Measurements from ENCODE around the gene LRRC8E. TPM values are rescaled to one million over a fixed set of nuclear protein-coding genes. Genes with fewer than 3 reads are reported as not detected.

The LRRC8E gene
- polyA plus RNA-seq, 1 donor from 2014 or later, result not detected

- peak within 1 kb of the TSS; percentile 90 to 94 (median 94) for H3K27ac Mint-ChIP-seq
- H3K36me3 Mint-ChIP-seq, result peaks cover 2% of the 10 kb centered on the region
- H3K9me3 Mint-ChIP-seq, result peaks cover 0 to 2% (median 0%) of the 10 kb centered on the region in 3 donors
- peak within 1 kb of the TSS; percentile 82 to 96 (median 94) for H3K4me3 Mint-ChIP-seq
- peaks cover 25% of the 10 kb centered on the region for H3K27me3 Mint-ChIP-seq
- H3K4me1 Mint-ChIP-seq, result peaks cover 14 to 24% (median 15%) of the 10 kb centered on the region in 3 donors
Measured at GRCh38 chr19:7919610-7920518, 31.6 kb downstream of the LRRC8E start, which contains the start of gene SNAPC2. TSS of gene SNAPC2 (plus strand) at chr19:7920338. CDS start at chr19:7920367, 29 bp downstream.

- peaks cover 13 to 21% (median 15%) of the 10 kb centered on the region in 3 donors for H3K4me1 Mint-ChIP-seq
- no peaks in the 10 kb centered on the region for H3K36me3 Mint-ChIP-seq
Measured at GRCh38 chr19:7920519-7921301, 32.4 kb downstream of the LRRC8E start.

GRCh38 chr19:7921302-7921966 lies 33.1 kb downstream of the LRRC8E start:
- H3K9me3 Mint-ChIP-seq, result peaks cover 0 to 2% (median 0%) of the 10 kb centered on the region in 3 donors
- H3K4me1 Mint-ChIP-seq, result peaks cover 11 to 18% (median 15%) of the 10 kb centered on the region in 3 donors
- H3K4me3 Mint-ChIP-seq, result peak overlapping the region; percentile 82 to 96 (median 94)
- H3K27me3 Mint-ChIP-seq, result peaks cover 14% of the 10 kb centered on the region
- peak overlapping the region; percentile 90 to 94 (median 91) for H3K27ac Mint-ChIP-seq
- no peaks in the 10 kb centered on the region for H3K36me3 Mint-ChIP-seq

More at GRCh38 chr19:7920519-7921301, 32.4 kb downstream of the LRRC8E start:
- H3K27me3 Mint-ChIP-seq, result peaks cover 16% of the 10 kb centered on the region
- H3K27ac Mint-ChIP-seq, result peak overlapping the region; percentile 90 to 94 (median 91)
- H3K9me3 Mint-ChIP-seq, result peaks cover 0 to 2% (median 0%) of the 10 kb centered on the region in 3 donors
- H3K4me3 Mint-ChIP-seq, result peak overlapping the region; percentile 82 to 96 (median 94)

- peak overlapping the region in 1 of 3 donors; percentile 90 for H3K27ac Mint-ChIP-seq
- H3K4me1 Mint-ChIP-seq, result peaks cover 11 to 18% (median 15%) of the 10 kb centered on the region in 3 donors
- H3K27me3 Mint-ChIP-seq, result peaks cover 14% of the 10 kb centered on the region
- H3K4me3 Mint-ChIP-seq, result peak overlapping the region in 3 of 4 donors; percentile 47 to 58 (median 54)
- H3K36me3 Mint-ChIP-seq, result no peaks in the 10 kb centered on the region
- peaks cover 0 to 2% (median 0%) of the 10 kb centered on the region in 3 donors for H3K9me3 Mint-ChIP-seq
Measured at GRCh38 chr19:7921967-7922835, 33.9 kb downstream of the LRRC8E start.

GRCh38 chr19:7922836-7923195 lies 34.5 kb downstream of the LRRC8E start:
- H3K36me3 Mint-ChIP-seq, result no peaks in the 10 kb centered on the region
- peaks cover 0 to 2% (median 0%) of the 10 kb centered on the region in 3 donors for H3K9me3 Mint-ChIP-seq
- peaks cover 11 to 17% (median 15%) of the 10 kb centered on the region in 3 donors for H3K4me1 Mint-ChIP-seq
- H3K4me3 Mint-ChIP-seq, result peak overlapping the region in 1 of 4 donors; percentile 38
- H3K27ac Mint-ChIP-seq, result no peak overlapping the region
- peaks cover 14% of the 10 kb centered on the region for H3K27me3 Mint-ChIP-seq

GRCh38 chr19:7923295-7924191 lies 35.2 kb downstream of the LRRC8E start:
- peak overlapping the region in 1 of 4 donors; percentile 38 for H3K4me3 Mint-ChIP-seq
- peaks cover 7% of the 10 kb centered on the region for H3K27me3 Mint-ChIP-seq
- peaks cover 0 to 2% (median 0%) of the 10 kb centered on the region in 3 donors for H3K9me3 Mint-ChIP-seq
- H3K36me3 Mint-ChIP-seq, result peaks cover 4% of the 10 kb centered on the region
- H3K4me1 Mint-ChIP-seq, result peaks cover 11 to 15% (median 12%) of the 10 kb centered on the region in 3 donors
- H3K27ac Mint-ChIP-seq, result peak overlapping the region in 1 of 3 donors; percentile 64

GRCh38 chr19:7924241-7924640 lies 35.9 kb downstream of the LRRC8E start:
- H3K4me1 Mint-ChIP-seq, result peaks cover 11 to 16% (median 12%) of the 10 kb centered on the region in 3 donors
- peak overlapping the region; percentile 10 to 74 (median 40) for H3K4me3 Mint-ChIP-seq
- peak overlapping the region in 1 of 3 donors; percentile 64 for H3K27ac Mint-ChIP-seq
- peaks cover 4% of the 10 kb centered on the region for H3K36me3 Mint-ChIP-seq
- peaks cover 7% of the 10 kb centered on the region for H3K27me3 Mint-ChIP-seq
- H3K9me3 Mint-ChIP-seq, result peaks cover 0 to 2% (median 0%) of the 10 kb centered on the region in 3 donors

- H3K27me3 Mint-ChIP-seq, result peaks cover 5% of the 10 kb centered on the region
- peaks cover 0 to under 1% (median 0%) of the 10 kb centered on the region in 3 donors for H3K9me3 Mint-ChIP-seq
- H3K4me1 Mint-ChIP-seq, result peaks cover 10 to 13% (median 10%) of the 10 kb centered on the region in 3 donors
- H3K36me3 Mint-ChIP-seq, result peaks cover 4% of the 10 kb centered on the region
- H3K4me3 Mint-ChIP-seq, result peak overlapping the region in 3 of 4 donors; percentile 12 to 71 (median 68)
- H3K27ac Mint-ChIP-seq, result peak overlapping the region in 1 of 3 donors; percentile 64
Measured at GRCh38 chr19:7924651-7925170, 36.4 kb downstream of the LRRC8E start.

- peaks cover 4% of the 10 kb centered on the region for H3K36me3 Mint-ChIP-seq
- no peaks in the 10 kb centered on the region for H3K9me3 Mint-ChIP-seq
- peaks cover 6 to 7% (median 7%) of the 10 kb centered on the region in 3 donors for H3K4me1 Mint-ChIP-seq
- H3K4me3 Mint-ChIP-seq, result peak overlapping the region; percentile 12 to 93 (median 85)
- H3K27ac Mint-ChIP-seq, result peak overlapping the region in 2 of 3 donors; percentile 36 to 90
- peaks cover 1% of the 10 kb centered on the region for H3K27me3 Mint-ChIP-seq
Measured at GRCh38 chr19:7925171-7925851, 37.0 kb downstream of the LRRC8E start.

- Mint-ChIP-seq H3K27me3 (peaks cover 1% of the 10 kb centered on the region), H3K36me3 (peaks cover 4% of the 10 kb centered on the region), H3K4me1 (peaks cover 3 to 7% (median 3%) of the 10 kb centered on the region in 3 donors), H3K9me3 (no peaks in the 10 kb centered on the region), H3K4me3 (peak within 1 kb of the TSS; percentile 53 to 93 (median 85)), H3K27ac (peak within 1 kb of the TSS in 2 of 3 donors; percentile 36 to 90)
Measured at GRCh38 chr19:7926021-7926726, 37.9 kb downstream of the LRRC8E start, which contains the start of gene CTXN1. TSS of gene CTXN1 (minus strand) at chr19:7926135. CDS start at chr19:7925538, 597 bp downstream.
